NCI-H2171 (cell line): ENCODE measurements around the gene DHRS13.
"Not testable (repeated sequence)": the region's sequence is repeated elsewhere in the genome, so short reads cannot be mapped to it uniquely, and the experiment has no call there.

ENCODE experiments used
- DNase-seq: peaks from one replicate; lab custom pipeline; 2025; lab: John Stamatoyannopoulos, UW

The DHRS13 gene

DNA sequence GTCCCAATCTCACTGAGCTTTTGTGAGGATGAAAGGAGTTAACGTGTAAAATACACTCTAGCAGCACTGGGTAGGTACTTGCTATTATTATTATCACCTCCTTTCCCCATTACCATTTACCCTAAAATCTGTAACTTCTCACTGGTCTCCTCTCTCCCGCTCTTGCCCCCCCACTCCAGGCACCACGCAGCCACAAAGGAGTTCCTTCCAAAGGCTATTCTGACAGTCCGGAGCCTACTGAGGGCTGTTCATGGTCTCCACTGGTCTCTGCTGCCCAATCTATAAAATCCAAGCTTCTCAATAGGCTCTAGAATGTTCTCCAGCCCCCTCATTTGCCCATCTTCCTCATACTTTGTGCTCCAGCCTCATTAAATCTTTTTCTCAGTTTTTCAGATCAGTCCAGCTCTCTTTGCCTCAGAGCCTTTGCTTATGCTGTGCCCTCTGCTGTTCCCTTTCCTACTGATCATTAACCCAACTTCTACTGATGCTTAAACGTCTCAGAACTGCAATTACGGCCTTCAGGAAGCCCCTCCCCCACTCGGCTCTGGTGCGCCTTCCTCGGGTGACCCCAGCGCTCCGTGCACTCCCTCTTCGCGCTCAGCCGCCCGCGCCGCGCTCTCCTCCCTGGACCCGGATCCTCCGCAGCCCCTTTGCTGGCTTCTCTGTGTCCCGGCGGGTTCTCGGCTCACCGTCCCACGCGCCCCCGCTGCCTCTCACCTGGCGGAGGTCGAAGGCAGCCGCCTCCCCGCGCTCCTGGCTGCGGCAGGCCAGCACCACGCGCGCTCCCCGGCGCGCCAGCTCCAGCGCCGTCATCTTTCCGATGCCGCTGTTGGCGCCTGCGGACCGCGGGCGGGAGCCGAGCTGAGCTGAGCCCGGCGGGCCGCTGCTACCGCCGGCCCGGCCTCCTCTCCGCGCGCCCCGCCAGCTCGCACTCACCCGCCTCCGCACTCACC lies 737 bp downstream of the DHRS13 start:
- peak; percentile 68 for DNase-seq

DNA sequence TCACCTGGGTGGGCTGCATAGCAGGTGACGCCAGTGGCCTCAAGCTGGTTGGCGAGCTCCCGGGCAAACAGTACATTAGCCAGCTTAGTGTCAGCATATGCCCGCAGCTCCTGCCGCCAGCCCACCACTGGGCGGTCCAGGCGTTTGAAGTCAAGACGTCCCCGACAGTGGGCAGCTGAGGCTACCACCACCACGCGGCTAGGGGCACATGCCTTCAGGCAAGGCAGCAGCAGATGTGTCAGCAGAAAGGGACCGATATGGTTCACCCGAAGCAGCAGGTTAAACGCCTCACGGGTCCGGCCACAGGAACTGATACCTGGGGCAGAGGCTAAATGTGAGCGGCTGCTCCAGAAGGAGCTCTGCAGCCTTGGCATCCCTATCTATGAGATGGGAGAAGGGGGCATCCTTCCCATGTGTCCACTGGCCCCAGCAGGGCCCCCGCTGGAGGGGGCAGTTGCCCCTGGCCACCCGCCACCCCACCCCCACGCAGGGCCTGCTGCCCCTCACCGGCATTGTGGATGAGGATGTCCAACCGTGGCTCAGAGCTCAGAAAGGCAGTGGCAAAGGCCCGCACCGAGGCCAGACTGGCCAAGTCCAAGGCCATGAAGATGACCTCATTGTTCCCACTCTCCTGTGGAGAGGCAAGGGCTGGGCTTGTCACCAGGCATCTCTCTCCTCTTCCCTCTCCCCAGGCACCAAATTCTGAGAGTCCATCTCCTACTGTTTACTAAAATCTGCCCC lies 1.7 kb downstream of the DHRS13 start:
- no peak for DNase-seq

DNA sequence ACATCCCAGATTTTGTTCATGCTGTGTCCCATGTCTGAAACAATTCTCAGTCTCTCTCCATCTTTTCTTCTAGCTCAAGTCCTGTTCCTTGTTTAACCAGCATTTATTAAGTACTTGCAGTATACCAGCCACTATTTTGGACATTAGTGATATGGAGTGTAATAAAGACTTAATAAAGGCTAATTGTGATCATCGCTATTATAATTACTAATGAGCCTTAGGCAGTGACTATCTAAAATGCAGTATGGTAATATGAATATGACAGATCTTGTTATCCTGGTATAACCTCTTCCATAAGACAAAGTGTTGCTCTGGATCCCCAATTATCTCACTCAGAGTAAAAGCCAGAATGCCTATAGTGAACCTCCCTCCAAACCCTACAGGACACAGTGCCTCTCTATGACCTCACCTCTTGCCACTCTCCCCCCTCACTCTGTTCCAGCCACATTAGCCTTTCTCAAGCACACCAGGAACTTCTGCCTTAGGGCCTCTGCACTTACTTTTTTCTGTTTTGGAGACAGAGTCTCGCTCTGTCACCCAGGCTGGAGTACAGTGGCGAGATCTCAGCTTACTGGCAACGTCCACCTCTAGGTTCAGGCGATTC lies 3.6 kb downstream of the DHRS13 start:
- no peak for DNase-seq

DNA sequence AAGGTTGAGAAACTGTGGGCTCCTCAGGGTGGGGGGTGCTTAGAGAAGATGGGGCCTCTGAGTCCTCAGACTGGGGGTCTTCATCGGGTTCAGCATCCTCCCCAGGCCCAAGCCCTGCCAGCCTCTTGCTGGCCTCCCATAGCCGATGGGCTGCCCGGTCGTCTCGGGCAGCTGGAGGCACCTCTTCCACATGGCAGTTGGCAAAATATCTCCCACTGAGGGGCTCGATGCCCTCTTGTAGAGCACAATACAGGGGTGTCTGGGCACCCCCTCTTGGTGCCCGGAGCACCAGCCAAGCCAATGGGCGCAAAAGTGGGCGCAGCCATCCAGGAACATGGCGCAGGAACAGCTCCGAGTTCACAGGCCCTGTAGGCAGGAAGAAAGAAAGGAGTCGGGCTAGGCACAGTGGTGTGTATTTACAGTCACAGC lies 4.3 kb downstream of the DHRS13 start:
- no peak for DNase-seq

DNA sequence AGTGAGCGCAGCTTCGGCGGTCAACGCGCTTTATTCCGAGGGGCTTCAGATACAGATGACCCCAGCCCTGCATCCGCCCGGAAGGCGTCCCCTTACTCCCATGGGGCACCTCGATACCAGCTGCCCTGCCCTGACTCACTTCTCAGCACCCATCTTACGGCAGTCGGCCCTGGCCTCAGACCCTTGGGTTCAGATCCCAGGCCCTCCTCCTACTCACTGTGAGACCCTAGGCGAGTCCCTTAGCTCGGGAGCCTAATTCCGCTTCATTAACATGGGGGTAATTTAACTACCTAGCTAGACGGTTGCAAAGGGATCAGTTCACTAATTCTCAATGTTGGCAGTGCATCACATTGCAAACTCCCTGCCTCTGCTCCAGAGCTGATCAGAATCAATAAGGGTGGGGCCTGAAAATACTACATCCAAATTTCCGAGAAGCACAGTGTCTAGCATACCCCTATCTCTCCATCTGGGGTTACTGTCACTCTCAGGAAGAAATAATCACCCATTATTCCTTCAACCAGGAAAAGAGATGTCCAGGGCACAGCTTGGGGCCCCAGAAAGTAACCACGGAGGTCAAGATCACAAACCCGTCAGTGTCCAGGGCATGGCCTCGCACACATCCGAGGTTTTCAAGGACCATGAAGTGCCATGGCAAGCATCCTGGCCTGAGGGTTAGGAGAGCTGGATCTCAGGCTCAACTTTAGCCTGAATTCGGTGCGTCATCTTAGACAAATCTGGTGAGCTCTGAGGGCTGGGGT lies 4.9 kb downstream of the DHRS13 start:
- DNase-seq: no peak

DNA sequence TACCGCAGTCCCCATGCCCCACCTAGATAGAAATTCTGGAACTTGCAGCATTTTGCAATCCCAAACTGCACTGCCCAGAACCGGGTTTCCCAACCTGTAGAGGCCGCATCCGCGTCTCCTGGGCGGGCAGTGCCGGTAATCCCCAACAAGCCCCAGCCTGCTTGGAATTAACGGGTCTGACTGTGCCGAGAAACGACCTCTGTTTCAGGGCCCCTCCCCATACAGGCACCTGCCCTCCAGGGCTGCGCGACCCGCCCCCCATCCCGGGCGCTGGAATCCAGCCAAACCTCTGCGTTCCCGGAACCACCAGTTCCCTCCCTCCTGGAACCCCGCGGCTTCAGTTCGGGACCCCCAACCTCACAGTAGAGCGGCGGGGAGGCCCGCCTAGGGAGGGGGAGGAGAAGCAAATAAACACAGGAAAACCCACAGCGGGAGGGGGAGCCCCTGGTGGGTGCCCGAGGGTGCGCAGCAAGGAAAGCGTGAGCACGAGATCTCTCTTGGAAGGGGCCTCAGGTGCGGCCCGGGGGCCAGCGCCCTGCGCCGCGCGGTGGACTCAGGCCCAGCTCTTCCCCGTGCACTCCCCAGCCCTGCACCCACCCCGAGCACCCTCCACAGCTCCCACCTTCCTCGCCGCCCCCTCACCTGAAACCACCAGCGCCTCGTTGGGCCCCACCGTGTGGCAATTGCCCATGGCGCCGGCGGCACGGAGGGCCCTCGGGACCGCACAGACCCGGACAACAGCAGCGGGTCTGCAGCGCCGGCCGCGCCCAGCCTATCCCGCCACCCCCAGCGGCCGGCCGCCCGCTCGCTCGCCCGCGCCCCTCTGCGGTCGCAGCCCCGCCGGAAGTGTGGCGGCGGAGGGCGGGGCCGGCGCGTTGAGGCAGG lies 5.8 kb downstream of the DHRS13 start, which contains the start of gene FLOT2:
Gene FLOT2 (minus strand): TSS at position 850 of the 885 bp plus-strand sequence. CDS start 159 bp downstream, at position 691.
- peak; percentile 49 for DNase-seq

DNA sequence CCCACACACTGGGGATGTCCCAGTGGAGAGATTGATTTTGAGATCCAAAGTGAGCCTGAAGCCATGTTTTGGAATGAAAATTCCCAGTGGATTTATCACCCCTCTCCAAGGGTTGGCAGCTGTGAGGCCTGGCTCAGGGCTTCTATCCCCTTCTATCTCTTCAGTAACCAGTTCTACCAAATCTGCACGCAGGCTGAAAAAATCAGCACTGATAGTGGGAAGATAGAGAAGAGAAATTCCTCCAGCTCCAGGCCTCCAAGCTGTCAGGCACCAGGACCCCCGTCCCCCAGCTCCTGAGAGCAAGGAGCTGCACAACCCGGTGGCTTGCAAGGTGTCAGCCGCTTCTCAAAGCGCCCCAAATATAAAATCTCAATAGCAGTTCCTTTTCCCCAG lies 6.4 kb downstream of the DHRS13 start:
- DNase-seq: no peak

DNA sequence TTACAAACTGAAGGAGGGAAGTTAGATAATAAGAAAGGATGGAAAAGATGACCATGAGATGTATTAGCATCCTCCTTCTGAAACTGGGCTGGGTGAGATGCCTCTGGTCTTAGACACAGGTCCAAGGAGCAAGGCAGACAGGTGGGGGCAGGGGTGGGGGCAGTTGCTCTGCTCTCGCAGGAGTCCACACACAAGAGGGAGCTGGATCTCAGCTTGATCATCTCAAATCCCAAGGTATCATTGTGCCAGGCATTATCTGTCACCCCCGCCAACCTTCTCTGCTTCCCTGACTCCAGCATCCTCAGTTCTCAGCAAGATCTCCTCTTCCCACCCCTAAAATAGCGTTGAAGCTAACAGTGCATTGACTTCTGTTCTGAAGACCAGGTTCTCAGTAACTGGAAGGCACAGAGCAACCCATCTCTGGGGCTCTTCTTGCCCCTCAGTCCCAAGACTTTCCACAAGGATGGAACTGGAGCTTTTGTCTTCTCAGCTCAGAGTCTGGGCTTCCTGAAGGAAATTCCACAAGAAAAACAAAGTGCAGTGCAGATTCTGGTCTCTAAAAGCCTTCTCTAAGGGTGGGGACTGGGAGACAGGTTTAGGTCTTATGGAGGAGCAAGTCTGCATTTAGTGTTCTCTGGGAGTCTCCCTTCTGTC lies 7.0 kb downstream of the DHRS13 start:
- no peak for DNase-seq

DNA sequence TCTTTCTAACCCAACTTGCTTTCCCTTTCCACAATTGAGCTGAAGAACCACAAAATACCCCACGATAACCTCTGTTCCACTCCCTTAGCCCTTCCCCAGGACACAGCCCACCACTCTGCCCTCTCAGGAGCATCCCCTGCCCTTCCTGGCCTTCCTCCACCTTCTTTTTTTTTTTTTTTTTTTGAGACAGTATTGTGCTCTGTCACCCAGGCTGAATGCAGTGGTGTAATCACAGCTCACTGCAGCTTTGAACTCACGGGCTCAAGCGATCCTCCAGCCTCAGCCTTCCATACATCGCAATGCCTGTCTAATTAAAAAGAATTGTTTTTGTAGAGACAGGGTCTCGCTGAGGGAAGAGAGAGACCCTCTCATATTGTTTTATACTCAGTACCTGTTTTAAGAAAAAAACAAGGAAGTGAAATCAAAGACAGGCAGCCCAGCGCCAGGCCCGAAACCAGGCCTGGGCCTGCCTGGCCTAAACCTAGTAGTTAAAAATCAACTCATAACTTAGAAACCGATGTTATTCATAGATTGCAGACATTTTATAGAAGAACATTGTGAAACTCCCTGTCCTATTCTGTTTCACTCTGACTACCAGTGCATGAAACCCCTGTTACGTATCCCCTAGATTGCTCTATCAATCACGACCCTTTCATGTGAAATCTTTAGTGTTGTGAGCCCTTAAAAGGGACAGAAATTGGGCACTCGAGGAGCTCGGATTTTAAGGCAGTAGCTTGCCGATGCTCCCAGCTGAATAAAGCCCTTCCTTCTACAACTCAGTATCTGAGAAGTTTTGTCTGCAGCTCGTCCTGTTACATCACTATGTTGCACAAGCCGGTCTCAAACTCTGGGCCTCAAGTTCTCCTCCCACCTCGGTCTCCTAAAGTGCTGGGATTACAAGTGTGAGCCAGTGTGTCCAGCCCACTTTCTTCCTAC lies 9.4 kb downstream of the DHRS13 start:
- not testable (repeated sequence) for DNase-seq

DNA sequence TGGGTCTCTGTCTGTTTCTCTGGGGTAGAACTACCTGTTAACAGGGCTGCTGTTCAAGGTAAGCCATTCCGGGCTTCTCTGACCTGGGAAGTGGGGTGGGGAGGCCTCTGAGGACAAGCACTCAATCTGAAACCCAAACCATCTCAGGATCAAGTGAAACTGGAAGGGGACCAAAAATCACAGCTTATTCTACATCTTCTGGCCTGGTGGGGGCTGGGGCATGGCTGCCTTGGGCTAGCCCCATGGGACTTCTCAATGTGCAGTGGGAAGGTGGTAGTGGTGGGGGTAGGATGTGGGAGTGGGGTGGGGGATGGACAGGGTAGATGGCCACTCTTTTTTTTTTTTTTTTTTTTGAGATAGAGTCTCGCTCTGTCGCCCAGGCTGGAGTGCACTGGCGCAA lies 10.9 kb downstream of the DHRS13 start:
- no peak for DNase-seq

DNA sequence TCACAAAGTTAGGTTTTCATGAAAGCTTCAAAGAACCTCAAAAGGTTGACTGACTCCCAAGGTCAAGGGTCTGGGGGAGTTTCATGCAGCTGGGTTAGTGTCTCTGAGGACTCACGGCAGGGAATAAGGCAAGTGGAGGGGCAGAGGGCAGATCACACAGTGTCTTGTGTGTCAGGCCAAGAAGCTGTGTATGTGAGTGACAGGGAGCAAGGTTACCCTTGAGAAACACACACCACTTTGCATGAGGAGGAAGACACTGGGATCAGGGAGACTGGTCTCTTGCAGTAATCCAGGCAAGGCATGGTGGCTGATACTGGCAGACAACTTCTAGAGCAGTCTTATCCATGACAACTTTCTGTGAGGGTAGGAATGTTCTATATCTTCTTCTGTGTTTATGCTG lies 11.7 kb downstream of the DHRS13 start:
- no peak for DNase-seq

DNA sequence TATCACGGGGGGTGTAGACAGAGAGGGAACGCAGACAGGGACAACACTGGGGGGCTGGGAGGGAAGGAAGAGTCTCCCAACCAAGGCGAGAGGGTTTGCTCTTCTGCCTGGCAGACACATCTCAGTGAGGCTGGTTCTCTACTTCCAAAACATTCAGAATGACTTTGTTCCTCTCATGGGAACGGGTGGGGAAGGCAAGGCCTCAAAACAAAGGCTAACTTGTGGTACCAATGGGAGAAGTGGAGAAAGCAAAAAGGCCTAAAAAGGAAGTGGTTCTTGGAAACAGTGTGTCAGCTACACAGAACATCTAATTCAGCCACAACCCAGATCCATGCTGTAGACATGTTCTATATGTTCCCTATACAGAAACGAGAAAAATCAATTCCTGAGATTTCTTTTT lies 12.9 kb downstream of the DHRS13 start:
- DNase-seq: no peak

DNA sequence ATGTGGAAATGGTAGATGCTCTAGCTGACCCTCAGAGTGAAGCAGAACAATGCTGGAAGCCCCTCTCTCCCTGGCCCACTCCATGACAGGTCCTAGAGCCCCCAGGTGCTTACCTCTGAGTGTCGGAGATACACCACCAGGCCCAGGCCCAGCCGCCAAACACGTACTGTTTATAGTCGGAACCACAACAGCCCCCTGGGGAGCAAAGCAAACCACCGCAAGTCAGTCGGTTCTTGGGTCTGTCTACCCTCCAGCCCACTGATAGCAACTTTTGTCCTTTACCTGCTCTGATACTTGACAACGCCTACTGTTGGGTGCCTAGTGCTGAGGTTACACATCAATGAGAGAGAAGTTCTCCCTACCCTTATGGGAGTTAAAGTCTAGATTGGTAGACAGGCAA lies 14.0 kb downstream of the DHRS13 start:
- DNase-seq: no peak

DNA sequence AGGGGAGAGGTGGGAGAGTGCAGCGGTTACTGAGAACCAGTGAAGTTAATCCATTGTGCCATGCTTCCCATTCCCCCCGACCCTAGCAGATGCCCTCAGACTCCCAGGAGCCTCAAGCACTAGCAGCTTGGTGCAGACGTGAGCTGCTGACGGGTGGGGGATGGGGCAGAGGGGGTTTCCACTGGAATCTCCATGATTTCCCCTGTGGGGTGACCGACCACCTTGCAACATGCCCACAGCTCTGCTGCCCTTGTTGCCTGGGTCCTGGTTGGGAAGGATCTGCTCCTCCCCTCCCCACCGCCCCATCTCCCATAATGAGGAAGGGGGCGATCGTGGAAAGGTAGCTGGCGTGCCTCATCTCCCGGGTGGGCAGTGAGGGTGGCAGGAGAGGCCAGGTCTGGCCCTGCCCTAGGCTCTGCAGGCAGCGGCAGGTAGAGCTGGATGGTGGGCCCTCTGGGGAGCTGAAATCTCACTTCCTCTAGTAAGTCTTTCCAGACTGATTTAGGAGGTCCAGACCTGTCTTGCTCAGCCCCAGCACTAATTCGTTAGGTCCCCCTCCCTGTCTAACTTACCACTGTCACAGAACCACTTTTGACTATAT lies 14.9 kb downstream of the DHRS13 start:
- no peak for DNase-seq

DNA sequence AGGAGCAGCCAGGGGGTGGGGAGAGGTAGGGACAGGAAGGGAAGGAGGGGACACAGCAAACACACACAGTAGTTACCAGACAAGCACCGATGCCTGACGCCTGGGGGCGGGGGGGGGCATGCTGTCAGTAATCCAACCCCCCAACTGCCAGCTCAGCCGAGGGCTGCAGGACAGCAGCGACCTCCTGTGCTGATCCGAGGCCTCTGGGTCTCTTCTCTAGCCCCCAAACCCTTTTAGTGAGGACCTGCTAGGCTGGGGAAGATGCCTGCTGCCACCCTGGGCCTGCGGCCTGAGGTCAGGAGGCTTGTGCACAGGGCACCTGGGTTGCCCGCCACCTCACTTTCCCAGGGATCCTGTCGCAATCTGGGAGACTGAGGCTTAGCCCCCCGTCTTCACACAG lies 16.9 kb downstream of the DHRS13 start:
- DNase-seq: no peak

DNA sequence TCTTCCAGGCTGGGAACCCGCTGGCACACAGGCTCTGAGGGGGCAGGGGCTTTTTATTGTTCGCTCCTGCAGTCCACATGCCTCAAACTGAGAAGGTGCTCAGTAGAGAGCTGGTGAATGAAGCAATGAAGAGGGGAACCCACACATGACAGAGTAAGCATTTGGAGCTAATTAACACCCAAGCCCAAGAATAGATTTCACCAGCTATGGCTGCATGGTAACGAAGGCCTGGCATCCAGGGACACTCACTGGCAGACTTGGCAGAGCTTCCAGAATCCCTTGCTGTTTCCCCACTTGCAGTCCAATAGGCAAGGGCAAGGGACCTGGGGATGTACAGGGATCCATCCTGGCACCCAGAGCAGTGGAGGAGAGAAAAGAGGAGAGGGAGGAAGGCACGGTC lies 17.5 kb downstream of the DHRS13 start:
- no peak for DNase-seq

DNA sequence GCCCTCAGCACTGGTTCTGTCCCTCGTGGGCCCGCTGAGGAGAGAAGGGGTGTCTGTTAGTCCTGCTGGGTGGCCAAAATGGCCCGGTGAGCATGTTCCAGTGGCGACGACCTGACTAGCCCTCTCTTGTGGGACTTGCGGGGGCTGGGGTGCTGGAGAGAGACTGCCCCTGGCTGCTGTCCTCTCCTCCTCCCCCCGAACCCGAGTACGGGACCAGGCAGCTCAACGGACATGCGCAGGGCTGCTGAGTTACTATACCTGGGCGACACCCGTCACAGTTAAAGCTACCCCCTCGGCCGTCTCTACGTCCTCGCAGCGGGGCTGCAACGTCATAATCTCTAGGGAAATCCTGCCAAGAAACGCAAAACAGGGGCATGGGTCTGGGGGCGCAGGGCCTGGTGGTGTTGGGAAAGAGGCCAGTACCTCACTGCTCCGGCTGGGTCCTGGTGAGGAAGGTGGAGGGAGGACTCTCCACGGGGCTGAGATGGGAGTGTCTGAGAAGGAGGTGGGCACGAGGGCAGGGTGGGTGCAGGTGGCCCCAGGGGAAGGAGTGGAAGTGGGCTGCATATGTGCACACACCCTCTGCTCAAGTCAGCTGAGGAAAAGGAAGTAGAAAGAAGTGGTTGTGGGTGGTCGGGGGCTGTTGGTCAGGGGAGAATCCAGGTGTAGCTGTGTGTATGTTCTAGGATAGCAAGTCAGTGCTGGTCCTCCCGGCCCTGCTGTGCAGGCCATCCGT lies 18.7 kb downstream of the DHRS13 start:
- no peak for DNase-seq
